Measurements from ENCODE around the gene MARCHF10.
A peak's percentile ranks its signal among the peaks of the same experiment; 100 is the strongest.

Gene MARCHF10

DNA sequence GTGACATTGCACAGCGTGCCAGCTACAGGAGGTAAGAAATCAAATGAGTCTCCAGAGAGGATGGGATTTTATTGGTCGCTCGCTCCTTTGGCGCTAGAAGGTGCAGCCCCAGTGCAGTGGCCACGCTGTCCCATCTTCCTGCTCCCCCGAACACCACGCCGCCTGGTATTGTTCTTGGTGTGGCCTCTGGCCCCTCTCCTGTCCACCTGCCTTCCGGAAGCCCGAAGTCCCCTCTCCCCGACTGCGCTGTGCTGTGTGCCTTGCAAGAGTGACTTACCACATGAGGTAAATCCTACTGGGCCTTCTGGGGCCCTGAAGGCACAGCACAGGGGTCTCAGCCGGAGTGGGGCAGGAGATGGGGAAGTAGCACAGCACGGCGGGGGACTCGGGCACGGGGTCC lies 58.2 kb downstream of the MARCHF10 start:
- DNase-seq = no peak

DNA sequence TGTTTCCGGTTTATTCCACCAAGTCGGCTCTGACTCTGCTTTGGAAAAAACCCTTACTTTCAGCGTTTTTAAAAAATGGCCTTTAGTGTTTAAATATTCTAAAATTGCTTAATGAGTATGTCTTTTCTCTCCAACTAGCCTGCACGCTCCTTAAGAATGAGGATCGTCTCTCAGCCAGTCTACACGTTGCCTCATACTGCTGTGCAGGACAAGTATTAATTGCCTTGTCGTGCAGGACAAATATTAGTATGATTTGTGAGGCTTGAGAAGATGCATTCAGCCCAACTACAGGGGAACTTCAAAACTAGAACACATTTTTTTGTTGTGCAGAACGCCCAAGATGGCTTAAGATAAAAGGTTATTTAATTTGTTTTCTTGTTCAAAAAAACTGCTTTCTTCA lies 61.2 kb downstream of the MARCHF10 start:
- no peak for DNase-seq

DNA sequence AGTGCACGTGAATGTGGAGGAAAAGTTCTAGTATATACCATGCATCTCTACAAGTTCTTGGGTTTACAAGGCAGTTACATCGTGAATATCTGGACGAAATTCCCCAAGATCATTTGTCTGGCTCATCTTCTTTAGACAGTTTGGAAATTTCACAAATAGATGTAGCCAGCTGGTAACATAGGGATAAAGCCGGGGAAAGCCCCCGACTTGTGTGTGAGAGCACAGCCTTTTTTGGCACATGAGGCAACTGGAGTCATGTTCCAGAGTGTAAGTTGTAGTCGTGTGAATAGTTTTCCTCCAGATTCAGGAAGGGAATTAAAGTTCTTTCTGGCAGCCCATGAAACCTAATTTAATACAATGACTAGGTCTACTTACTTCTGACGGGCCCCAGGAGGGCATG lies 62.3 kb downstream of the MARCHF10 start:
- no peak for DNase-seq

DNA sequence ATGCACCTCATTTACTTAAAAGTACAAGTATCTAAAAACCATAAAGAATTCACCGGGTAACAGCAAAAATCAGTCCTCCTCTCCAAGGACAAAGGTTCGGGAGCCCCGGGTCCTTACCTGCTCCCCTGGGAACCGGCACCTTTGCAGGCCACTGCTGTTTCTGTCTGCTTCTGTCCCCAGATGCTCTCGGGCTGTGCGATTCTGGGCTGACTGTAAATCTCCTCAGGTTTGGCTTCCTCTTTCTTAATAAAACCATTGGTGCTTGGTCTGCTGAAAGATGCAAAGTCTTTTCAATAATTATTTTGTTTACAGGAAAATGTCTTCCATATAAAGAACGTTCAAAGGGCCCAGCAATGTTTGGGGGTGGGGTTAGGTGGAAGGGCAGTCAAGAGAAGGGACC lies 63.9 kb downstream of the MARCHF10 start:
- DNase-seq = no peak

DNA sequence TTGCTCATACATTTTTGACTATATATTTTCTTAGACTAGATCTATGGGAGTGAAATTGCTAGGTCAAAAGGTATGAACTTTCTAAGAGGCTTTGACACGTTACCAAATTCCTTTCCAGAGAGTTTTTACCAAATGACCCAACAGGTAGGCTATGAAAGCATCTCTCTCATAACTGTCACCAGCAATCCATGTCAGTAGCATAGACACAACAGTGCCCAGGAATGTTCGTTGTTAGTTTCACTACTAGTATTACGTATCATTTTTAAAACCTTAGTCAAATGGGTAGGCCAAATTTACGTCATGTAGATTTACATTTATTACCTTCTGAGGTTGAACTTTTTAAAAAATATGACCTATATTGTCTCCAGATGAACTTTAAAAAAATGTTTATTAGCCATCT lies 66.8 kb downstream of the MARCHF10 start:
- DNase-seq = no peak

DNA sequence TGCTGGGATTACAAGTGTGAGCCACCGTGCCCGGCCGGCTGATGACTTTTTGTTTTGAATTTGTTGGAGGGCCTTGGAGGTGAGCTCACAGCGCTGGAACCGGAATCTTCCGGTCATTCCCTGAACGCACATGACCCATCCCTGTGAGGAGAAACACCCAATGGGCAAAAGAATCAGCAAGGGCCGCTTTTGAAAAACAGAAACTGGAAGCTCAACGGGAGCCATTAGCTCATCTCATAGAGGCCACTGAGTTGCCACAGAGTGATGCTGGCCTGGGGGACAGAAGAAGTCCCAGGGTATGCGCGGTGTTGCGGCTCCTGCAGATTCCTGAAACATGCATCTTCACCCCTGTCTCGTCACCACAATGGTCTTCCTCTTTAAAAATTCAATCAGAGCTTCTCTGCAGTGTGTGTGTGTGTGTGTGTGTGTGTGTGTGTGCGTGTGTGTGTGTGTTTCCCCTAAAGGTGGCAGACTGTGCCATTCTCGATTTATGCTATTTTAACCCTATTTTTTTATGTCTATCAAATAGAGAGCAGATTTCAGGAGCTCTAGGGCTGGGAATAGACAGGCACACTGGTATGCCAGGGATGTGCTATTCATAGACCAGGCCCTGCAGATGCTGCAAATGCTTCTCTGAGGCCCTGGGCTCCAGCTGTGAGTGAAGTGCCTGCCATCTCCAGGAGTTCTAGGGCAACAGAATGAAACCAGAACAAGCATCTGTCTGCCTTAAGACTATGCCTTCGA lies 68.3 kb downstream of the MARCHF10 start:
- DNase-seq = no peak

DNA sequence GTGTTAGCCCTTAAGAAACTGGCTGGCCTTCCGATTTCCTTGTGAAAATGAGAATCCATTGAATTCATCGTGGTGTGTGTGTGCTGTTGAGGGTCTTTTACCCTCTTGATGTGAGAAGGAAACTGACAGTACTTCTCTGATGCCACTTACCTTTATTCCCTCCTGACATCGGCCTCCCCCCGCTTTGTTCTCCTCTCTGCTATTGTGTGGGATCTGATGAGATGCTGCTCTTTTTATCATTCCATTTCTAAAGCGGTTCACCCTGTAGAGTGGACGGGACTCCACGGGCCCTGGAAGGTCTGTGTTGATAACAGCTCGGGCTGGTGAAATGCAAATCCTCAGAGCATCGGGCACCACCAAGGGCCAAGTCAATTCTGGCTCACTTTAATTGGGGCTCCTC lies 69.8 kb downstream of the MARCHF10 start:
- no peak for DNase-seq

DNA sequence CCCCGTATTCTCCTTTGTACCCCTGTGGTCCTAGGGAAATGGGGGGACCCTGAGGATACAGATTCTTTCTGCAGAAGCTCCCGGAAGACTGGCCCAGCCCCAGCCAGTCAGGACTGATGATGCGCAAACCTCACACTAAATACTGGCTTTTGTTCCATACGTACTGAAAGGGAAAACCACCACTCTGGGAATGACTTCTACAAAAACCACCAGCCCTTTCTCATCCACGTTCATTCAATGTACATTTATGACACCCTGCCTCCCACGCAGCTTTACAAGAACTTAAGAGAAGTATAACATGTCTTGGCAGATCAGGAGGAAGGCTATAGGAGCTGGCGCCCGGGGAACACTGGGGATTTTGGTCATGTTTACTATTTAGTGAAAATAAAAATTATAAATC lies 70.6 kb downstream of the MARCHF10 start:
- peak; percentile 52 to 71 for DNase-seq

DNA sequence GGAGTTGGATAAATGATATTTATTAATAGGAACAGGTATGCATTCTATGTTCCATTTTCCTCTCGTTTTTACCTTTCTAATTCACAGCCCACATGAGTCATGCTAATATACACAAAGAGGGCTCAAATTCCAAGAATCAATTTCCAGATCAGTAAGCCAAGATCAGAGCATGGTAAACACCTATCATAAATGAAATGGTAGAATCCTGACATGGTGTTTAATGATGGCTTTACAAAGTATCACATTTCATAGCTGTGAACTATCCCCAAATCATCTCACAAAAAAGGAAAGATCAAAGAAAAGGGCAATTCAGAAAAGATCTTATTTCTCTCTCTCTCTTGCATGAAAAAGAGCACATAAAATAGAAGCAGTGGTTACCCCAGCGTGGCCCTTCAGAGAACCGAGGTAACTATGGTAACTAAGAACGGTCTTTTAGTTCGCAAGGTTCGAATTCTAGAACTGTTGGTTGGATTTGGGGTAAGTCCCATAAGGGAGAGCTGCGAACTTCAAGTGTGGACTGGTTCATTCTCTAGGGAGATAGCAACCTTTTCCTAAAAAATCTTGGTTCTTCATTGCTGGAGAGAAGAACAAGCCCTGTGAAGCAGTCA lies 73.0 kb downstream of the MARCHF10 start:
- DNase-seq = no peak

DNA sequence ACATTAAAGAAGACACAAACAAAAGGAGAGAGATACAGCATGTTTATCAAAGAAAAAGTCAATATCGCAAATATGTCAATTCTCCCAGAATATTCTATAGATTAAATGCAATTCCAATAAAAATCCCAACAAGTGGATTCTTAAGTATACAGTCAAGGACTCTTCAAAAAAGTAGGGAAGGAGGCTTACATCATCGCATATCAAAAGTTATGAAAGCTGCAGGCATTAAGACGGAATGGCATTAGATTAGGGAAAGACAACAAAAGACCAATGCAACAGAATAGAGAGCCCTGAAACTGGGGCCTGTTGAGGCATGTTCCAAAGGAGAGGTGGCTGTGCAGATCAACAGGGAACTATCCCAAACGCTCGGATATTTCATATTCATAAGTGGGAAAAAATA lies 76.0 kb downstream of the MARCHF10 start:
- DNase-seq = no peak

DNA sequence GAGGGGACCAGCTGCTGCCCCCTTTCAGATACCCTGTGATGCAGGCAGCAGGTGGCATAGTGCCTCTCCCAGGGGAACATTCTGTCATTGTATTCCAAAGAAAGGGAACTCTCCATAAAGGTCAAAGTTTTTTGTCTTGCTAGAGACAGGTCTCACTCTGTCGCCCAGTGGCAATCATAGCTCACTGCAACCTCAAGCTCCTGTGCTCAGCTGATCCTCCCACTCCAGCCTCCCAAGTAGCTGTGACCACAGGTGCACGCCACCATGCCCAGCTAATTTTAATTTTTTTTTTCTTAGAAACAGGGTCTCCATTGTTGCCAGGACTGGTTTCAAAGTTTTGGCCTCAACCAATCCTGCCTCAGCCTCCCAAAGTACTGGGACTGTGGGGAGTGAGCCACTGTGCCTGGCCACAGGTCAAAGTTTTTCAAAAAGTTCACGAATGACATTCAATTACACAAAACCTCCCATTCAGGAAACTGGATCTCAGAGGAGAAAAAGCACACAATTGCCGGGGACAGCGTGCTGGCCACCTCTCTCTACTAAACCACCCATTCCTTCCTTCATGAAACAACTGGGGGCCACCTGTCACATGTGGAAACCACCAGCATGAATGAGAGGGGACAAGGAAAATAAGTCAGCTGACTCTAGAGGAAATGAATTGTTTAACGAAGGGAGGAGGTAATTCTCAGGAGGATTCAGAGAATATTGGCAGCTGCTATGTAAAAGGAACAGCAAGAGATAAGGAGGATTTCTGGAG lies 80.0 kb downstream of the MARCHF10 start:
- DNase-seq = no peak

DNA sequence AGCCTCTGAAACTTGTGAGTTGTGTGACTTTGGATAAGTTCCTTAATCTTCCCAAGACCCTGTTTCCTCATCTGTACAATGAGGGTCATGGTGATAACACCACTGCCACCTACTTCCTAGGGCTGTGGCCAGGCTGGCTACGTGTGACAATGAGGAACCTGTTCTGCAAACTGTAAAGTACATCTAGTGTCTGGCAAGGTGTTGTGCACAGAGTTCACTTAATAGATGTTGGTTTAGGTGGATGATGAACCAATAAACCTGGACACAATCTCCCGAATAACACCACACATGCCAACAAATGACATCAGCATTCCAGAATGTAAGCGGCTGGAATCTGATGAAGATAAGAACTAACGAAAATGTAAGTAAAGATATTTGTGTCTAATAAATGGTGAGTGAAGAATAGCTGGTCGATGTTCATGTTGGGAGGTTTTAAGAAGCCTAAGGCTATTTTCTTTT lies 82.3 kb downstream of the MARCHF10 start:
- no peak for DNase-seq

DNA sequence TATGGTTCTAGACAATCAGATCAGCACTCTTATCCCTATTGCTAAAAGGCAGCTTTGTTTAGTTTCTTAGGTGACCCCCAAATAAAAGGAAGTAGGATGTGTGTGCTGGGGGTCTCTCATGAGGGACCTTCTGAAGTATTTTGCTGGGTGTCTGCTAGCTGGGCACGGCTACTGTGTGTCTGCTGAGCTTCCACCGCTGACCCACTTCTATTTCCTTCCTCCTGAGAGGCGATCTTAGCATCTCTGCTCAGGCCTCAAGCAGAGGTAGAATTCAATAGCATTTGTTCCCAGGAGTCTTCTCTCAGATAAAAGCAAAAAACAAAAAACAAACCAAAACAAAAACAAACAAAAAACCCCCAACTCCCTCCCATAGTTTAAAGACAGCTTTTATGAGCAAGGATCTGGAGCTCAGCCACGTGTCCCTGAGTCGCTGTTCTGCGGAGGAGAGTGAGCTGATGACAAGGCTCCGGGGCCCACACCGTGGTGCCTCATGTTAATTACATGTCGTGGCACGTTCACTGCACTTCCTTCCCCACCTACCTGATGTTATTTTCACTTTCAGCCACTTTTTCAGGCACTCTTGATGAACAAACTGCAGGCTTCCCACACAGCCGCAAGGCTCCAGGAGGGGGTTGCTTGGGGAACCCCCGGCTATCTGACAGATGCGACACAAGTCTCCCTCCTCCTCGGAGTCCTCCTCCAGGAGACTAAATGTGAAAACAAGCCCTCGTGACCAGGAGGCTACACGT lies 83.5 kb downstream of the MARCHF10 start:
- DNase-seq = peak; percentile 79 to 87

DNA sequence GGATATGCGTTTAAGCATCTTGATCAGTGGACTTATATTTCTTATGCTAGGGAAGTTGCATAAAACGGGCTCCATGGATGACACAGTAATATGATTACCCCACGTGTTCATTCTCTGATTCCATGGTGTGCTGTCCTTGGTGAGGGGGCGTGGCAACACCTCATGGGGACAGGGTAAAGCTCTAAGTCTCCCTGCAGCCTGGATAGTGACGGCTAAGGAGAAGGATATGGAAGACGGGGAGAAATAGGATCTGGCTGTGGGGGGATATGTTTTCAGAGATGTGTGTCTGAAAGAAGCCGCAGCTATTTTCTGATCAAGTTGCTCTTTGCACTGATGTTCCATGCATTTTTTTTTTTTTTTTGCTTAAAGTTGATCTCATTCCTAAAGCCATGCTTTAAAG lies 84.3 kb downstream of the MARCHF10 start:
- no peak for DNase-seq

DNA sequence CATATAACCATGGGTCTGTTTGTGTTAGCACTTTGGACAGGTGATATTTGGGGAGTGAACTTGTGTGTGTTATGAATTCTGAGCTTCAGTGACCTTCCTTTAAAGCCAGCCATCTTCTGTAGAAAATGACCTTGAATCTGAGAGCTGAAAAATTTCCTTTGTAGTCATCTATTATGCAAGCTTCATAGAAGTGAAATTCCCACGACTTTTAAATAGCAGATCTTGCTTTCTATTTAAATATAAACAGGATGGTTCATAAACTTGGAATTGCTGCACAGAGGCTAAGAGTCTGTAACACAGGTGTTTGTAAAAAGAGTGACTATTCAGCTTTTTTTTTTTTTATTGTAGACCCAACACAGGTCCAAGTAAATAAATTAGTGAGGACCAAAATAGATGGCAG lies 85.5 kb downstream of the MARCHF10 start:
- no peak for DNase-seq

DNA sequence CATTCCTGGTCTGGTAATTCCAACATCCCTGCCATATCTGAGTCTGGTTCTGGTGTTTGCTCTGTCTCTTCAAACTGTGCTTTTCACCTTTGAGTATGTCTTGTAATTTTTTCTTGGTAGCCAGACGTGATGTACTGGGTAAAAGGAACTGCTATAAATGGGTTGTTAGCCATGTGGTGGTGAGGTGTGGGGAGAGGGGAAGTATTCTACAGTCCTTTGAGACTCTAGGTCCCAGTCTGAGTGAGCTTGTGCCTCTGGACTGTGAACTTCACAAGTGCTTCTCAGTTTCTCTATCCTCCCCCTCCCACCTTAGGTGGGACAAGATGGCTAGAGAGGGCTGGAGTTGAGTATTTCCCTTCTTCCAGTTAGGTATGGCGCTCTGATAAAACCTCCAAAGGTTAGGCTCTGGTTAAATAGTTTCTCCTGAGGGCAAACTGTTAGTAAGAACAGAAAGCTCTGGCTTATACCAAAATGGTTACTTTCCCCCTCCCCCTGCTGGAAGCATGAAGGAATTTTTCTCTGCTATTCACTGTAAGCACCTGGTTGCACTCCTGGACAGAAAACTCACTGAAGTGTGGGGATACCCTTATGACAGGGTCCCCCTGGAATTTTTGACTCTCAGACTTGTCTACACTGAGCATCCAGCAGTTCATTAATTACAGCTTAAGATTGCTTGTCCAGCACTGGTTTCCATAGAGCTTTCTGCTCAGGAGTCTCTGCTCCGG lies 87.8 kb downstream of the MARCHF10 start:
- no peak for DNase-seq

DNA sequence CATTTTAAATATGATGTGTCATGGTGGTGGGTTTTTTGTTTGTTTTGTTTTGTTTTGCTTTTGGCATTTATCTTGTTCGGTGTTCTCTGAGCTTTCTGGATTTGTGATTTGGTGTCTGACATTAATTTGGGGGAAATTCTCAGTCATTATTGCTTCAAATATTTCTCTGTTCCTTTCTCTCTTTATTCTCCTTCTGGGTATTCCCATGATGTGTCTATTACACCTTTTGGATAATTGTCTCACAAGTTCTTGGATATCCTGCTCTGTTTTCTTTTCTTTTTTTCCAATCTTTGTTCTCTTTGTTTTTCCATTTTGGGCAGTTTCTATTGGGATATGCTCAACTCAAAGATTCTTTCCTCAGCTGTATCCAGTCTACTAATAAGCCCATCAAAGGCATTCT lies 88.5 kb downstream of the MARCHF10 start:
- no peak for DNase-seq

DNA sequence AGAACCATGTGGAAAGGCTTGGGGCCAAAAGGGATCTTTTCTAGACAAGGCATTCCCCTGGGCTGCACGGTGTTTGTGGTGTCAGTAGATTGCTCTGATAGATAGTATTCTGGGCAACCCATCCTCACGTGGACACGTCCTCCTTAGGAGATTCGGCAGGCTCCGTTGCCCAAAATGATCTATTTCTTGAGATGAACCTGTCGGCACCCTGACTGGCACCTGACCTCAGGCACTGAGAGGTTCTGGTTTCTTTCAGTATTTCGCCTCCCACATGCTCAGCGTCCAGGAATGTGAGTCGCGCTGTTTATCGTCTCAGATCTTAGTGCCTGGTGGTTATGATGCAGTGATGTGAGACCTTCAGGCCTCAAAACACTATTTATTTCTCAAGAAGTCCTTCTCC lies 89.7 kb downstream of the MARCHF10 start:
- peak; percentile 43 to 45 for DNase-seq

DNA sequence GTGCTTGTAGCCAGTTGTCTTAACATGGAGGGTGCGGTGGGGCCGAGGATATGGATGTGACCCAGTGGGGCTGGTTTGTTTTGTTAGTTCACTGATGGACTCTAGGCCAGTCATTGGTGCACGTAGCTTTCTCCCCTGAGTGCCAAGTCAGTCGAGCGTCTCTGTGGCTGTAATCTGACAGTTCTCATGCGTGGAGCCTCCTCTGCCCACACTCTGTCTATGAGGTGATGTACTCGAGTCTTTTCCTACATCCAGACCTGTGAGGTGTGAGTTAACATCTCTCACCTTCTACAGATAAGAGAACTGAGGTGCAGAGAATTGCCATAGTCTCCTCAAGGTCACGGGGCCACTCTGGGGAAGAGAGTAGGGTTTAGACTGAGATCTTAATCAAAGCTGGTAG lies 90.2 kb downstream of the MARCHF10 start:
- no peak for DNase-seq

DNA sequence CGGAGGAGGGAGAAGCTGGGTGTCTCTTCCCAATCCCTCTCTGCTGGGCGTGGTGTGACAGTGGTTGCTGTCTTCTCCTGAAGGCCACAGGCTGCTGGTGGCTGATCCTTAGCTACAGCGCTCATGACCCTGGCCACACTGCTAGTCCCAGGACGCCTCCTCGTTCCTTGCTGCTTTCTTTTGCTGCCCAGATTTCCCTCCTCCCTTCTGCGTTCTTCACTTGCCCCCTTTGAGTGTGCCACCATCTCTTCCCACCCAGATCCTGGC lies 90.6 kb downstream of the MARCHF10 start:
- DNase-seq = no peak

DNA sequence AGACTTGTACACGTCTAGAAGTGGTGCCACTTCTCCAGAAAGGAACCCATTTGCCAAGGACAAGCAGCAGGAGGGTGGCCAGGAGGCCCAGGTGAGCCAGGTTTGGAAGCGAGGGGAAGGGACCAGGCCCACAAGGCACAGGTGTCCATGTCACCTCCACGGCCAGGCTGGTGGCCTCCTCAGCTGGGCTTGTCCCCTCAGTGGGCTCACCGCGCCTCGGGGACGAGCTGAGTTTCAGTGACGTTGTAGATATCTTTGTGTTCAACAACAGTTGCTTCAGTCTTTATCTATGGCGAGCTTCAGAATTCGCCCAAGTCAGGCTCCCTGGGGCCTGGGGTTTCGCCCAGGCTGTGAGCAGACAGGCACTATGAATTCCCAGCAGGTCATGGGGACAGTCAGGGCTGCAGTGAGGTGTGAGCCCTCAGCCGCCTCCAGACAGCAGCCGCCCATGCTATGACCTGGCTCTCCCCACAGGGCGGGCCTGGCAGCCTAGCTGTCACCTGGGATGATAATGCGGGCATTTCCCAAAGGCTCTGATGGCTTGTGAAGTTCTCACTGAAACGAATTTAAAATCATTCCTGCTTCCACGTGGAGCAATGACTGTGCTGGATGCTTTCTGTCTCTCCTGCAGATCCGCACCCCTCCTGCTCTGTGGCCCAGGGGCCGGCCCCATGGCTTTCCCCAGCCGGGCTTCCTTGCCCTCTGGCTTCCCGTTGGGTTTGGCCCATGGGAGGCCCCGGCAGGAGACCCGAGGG lies 91.1 kb downstream of the MARCHF10 start:
- DNase-seq = no peak

DNA sequence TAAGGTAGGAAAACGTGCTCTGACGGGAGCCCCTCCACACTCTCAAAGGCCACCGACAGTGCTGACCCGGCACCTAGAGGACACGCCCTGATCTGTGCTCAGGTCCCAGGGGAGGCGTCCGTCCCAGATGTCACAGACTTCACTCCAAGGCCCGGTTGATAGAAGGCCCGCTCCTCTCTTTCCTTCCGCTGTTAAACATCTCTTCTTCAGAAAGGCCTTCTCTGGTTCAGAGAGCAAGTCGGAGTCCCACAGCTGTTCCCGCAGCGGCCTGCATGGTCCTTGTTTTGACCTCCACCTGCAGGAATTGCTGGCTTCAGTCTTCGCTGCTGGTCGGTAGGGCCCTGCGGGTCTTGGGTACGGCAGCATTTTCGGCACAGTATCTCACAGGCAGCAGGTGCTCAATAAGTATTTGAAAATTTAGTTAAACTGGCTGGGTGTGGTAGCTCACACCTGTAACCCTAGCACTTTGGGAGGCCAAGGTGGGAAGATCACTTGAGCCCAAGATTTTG lies 92.2 kb downstream of the MARCHF10 start:
- no peak for DNase-seq

Data from activated CD4-positive, alpha-beta T cell treated with anti-CD3 and anti-CD28 coated beads, Interleukin-2, amount 50 U/mL, for 48 hours (primary cell).